ENCODE measurements around the gene IQSEC1.

The IQSEC1 gene

DNA sequence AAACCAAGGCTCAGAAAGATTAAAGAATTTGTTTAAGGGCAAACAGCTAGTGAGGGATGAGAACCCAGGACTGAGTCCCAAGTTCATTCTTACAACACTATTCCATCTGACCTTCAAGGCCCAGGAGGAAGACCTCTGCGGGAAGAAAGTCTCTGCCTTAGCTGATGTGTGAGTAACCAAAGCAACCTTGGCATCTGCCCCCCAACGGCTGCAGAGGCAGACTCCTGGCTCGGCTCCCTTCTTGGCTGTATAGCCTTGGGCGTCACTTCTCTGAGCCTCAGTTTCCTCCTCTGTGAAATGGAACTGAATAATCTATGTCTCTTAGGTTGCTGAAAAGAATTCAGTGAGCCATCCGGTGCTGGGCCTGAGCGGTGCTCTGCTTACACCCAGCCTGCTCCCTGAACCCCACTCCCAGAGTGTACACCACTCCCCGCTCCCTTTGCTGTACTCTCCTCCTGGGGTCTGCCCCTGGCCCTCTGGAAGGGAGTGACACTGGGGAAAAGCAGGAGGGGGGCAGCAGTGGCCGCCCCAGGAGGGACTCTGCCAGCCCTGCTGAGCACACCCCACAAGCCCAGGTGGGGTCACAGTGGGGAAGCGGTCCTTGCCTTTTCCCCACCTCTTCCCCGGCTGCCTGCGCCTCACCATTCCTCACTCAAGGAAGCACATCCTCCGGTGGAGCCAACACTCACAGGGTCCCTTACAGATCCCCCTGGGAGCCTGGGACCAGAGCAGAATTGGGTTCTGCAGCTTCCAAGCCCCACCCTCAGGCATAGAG is 97.3 kb downstream of the IQSEC1 start:
- H3K4me3 ChIP-seq (ENCODE audit: low read length): no peak overlapping the region
- DNase-seq (ENCODE audit: low read depth): no peak
- TF ChIP-seq, protein P1, sequence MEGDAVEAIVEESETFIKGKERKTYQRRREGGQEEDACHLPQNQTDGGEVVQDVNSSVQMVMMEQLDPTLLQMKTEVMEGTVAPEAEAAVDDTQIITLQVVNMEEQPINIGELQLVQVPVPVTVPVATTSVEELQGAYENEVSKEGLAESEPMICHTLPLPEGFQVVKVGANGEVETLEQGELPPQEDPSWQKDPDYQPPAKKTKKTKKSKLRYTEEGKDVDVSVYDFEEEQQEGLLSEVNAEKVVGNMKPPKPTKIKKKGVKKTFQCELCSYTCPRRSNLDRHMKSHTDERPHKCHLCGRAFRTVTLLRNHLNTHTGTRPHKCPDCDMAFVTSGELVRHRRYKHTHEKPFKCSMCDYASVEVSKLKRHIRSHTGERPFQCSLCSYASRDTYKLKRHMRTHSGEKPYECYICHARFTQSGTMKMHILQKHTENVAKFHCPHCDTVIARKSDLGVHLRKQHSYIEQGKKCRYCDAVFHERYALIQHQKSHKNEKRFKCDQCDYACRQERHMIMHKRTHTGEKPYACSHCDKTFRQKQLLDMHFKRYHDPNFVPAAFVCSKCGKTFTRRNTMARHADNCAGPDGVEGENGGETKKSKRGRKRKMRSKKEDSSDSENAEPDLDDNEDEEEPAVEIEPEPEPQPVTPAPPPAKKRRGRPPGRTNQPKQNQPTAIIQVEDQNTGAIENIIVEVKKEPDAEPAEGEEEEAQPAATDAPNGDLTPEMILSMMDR (conservative IDR thresholded peaks at IDR 0.05; ENCODE audit: low read length): no peak

DNA sequence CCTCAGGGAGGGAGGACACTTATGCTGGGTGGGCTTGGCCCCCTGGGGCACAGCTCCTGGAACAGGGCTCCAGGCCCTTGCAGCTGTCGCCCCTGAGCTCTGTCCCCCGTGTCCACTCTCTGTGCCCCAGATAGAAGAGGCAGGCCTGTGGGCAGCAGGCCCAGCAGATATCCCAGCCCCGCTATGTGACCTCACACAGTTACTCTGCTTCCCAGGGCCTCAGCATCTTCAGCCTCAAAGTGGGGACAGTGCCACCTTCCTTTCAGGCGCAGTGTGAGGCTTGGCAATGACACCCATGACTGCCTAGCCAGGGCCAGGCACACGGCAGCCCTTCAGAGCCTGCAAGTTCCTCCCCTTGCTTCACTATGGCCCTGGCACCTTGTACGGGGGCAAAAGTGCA is 98.4 kb downstream of the IQSEC1 start:
- TF ChIP-seq, protein P1 (conservative IDR thresholded peaks at IDR 0.05; ENCODE audit: low read length): no peak
- DNase-seq (ENCODE audit: low read depth): no peak
- no peak overlapping the region for H3K4me3 ChIP-seq (ENCODE audit: low read length)

DNA sequence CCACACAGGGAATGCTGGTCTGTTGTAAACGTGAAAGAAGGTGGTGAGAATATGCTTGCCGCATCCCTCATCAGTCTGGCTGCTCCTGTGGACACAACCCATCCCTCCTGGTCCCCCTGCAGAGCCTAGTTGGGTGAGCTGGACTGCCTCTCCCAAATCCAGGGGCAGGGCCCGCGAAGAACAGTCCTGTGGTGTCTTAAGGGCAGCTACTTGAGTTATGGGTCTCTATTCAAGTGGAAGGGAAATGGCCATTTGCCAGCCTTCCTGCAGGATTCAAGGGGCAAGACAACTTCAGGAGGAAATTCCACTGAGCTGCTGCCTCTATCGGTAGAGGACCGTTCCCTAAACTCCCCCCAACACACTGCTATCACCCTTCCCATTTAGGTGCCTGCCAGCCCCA is 98.9 kb downstream of the IQSEC1 start:
- no peak for DNase-seq (ENCODE audit: low read depth)
- TF ChIP-seq, protein P1 (conservative IDR thresholded peaks at IDR 0.05; ENCODE audit: low read length): no peak
- no peak overlapping the region for H3K4me3 ChIP-seq (ENCODE audit: low read length)

DNA sequence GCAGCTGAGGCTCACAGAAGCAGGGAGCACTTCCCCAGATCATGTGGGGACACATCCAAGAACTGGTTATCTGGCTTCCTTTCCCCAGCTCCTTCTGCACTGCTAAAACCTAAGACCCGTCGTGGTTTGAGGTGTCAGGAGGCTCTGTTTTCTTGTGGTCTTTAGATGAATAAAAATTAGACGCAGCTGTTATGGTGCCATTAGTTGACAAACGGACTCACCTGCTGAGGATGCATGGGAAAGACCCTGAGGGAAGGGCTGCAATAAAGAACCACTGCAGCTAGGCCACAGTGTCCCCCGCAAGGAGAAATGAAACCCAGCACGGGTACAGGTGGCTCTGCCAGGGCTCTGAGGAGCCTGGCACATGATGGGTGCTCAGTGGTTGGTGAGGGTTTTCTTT is 99.4 kb downstream of the IQSEC1 start:
- no peak overlapping the region for H3K4me3 ChIP-seq (ENCODE audit: low read length)
- DNase-seq (ENCODE audit: low read depth): no peak
- TF ChIP-seq, protein P1 (conservative IDR thresholded peaks at IDR 0.05; ENCODE audit: low read length): no peak

DNA sequence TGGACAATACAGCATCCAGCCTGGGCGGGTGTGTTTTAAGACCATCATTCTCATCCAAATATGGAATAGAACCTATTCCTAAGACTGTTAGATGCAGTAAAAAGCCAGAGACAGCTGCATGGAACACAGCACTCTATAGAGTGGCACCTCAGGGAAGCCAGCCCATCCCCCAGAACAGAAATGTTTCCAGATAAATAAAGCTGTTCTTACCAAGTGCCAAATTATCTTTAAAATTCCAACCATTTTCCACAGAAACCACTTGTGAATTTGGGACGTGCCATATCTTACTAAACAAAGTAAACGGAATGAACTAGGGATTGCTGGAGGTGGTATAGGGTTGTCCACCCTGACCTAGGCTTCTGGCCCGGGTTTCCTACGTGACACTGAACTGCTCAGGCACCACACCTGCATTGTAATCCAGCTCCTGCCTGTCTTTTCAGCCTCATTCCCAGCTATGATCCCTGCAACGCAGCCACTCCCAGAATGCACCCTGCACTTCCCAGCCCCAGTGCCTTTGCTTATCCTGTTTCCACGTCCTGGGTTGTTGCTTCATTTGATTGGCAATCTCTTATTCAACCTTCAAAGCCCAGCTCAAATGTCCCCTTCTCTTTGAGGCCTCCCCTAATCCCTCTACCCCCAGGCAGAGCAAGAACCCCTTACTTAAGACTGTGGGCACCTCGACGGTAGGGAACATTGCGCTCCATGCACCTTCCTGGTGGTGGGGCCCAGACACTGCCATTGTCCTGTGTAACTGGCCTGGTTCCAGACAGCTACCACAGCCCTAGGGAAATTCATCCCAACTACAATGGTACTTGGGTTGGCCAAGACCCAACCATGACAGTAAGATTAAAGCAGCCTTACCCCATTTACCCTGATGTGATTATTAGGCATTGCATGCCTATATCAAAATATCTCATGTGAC is 100.2 kb downstream of the IQSEC1 start:
- no peak for DNase-seq (ENCODE audit: low read depth)
- TF ChIP-seq, protein P1 (conservative IDR thresholded peaks at IDR 0.05; ENCODE audit: low read length): no peak
- no peak overlapping the region for H3K4me3 ChIP-seq (ENCODE audit: low read length)

DNA sequence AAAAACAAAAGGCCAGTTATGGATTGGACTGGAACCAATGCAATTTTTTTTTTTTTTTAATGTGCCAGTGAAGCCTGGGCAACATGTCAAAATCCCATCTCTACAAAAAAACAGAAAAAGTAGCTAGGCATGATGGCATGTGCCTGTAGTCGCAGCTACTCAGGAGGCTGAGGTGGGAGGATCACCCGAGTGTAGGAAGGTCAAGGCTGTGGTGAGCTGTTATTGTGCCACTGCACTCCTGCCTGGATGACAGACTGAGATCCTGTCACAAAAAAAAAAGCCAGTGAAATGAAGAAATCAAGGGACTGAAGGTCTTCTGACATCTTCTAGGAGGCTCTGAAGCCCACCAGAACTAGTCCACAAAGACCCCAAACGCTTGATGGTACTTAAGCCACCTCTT is 101.2 kb downstream of the IQSEC1 start:
- no peak for DNase-seq (ENCODE audit: low read depth)
- TF ChIP-seq, protein P1 (conservative IDR thresholded peaks at IDR 0.05; ENCODE audit: low read length): no peak
- H3K4me3 ChIP-seq (ENCODE audit: low read length): no peak overlapping the region

Data from AG10803 (cell line).